ENCODE results near the gene DCC. TPM values are rescaled to one million over a fixed set of nuclear protein-coding genes. Genes with fewer than 3 reads are reported as not detected.

The DCC gene
- total and polyA plus RNA-seq, 2 experiments from 2014 or later: 0.53 to 0.73 TPM

- TF ChIP-seq EZH2 (IDR thresholded peaks at IDR 0.05; ENCODE audit: low read depth, unreplicated experiment): no peak
- TF ChIP-seq, protein P1, sequence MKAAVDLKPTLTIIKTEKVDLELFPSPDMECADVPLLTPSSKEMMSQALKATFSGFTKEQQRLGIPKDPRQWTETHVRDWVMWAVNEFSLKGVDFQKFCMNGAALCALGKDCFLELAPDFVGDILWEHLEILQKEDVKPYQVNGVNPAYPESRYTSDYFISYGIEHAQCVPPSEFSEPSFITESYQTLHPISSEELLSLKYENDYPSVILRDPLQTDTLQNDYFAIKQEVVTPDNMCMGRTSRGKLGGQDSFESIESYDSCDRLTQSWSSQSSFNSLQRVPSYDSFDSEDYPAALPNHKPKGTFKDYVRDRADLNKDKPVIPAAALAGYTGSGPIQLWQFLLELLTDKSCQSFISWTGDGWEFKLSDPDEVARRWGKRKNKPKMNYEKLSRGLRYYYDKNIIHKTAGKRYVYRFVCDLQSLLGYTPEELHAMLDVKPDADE (IDR thresholded peaks at IDR 0.05): no peak
- no peak for TF ChIP-seq STAT1 (IDR thresholded peaks at IDR 0.05; ENCODE audit: unreplicated experiment)
- TF ChIP-seq, protein P2, sequence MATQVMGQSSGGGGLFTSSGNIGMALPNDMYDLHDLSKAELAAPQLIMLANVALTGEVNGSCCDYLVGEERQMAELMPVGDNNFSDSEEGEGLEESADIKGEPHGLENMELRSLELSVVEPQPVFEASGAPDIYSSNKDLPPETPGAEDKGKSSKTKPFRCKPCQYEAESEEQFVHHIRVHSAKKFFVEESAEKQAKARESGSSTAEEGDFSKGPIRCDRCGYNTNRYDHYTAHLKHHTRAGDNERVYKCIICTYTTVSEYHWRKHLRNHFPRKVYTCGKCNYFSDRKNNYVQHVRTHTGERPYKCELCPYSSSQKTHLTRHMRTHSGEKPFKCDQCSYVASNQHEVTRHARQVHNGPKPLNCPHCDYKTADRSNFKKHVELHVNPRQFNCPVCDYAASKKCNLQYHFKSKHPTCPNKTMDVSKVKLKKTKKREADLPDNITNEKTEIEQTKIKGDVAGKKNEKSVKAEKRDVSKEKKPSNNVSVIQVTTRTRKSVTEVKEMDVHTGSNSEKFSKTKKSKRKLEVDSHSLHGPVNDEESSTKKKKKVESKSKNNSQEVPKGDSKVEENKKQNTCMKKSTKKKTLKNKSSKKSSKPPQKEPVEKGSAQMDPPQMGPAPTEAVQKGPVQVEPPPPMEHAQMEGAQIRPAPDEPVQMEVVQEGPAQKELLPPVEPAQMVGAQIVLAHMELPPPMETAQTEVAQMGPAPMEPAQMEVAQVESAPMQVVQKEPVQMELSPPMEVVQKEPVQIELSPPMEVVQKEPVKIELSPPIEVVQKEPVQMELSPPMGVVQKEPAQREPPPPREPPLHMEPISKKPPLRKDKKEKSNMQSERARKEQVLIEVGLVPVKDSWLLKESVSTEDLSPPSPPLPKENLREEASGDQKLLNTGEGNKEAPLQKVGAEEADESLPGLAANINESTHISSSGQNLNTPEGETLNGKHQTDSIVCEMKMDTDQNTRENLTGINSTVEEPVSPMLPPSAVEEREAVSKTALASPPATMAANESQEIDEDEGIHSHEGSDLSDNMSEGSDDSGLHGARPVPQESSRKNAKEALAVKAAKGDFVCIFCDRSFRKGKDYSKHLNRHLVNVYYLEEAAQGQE (IDR thresholded peaks at IDR 0.05; ENCODE audit: unreplicated experiment): no peak
- TF ChIP-seq POLR2AphosphoS5 (IDR thresholded peaks at IDR 0.05; ENCODE audit: low read depth): no peak
- TF ChIP-seq CREB1 (CRISPR knock-in tag; IDR thresholded peaks at IDR 0.05; ENCODE audit: low read depth): no peak
- TF ChIP-seq, protein P3, sequence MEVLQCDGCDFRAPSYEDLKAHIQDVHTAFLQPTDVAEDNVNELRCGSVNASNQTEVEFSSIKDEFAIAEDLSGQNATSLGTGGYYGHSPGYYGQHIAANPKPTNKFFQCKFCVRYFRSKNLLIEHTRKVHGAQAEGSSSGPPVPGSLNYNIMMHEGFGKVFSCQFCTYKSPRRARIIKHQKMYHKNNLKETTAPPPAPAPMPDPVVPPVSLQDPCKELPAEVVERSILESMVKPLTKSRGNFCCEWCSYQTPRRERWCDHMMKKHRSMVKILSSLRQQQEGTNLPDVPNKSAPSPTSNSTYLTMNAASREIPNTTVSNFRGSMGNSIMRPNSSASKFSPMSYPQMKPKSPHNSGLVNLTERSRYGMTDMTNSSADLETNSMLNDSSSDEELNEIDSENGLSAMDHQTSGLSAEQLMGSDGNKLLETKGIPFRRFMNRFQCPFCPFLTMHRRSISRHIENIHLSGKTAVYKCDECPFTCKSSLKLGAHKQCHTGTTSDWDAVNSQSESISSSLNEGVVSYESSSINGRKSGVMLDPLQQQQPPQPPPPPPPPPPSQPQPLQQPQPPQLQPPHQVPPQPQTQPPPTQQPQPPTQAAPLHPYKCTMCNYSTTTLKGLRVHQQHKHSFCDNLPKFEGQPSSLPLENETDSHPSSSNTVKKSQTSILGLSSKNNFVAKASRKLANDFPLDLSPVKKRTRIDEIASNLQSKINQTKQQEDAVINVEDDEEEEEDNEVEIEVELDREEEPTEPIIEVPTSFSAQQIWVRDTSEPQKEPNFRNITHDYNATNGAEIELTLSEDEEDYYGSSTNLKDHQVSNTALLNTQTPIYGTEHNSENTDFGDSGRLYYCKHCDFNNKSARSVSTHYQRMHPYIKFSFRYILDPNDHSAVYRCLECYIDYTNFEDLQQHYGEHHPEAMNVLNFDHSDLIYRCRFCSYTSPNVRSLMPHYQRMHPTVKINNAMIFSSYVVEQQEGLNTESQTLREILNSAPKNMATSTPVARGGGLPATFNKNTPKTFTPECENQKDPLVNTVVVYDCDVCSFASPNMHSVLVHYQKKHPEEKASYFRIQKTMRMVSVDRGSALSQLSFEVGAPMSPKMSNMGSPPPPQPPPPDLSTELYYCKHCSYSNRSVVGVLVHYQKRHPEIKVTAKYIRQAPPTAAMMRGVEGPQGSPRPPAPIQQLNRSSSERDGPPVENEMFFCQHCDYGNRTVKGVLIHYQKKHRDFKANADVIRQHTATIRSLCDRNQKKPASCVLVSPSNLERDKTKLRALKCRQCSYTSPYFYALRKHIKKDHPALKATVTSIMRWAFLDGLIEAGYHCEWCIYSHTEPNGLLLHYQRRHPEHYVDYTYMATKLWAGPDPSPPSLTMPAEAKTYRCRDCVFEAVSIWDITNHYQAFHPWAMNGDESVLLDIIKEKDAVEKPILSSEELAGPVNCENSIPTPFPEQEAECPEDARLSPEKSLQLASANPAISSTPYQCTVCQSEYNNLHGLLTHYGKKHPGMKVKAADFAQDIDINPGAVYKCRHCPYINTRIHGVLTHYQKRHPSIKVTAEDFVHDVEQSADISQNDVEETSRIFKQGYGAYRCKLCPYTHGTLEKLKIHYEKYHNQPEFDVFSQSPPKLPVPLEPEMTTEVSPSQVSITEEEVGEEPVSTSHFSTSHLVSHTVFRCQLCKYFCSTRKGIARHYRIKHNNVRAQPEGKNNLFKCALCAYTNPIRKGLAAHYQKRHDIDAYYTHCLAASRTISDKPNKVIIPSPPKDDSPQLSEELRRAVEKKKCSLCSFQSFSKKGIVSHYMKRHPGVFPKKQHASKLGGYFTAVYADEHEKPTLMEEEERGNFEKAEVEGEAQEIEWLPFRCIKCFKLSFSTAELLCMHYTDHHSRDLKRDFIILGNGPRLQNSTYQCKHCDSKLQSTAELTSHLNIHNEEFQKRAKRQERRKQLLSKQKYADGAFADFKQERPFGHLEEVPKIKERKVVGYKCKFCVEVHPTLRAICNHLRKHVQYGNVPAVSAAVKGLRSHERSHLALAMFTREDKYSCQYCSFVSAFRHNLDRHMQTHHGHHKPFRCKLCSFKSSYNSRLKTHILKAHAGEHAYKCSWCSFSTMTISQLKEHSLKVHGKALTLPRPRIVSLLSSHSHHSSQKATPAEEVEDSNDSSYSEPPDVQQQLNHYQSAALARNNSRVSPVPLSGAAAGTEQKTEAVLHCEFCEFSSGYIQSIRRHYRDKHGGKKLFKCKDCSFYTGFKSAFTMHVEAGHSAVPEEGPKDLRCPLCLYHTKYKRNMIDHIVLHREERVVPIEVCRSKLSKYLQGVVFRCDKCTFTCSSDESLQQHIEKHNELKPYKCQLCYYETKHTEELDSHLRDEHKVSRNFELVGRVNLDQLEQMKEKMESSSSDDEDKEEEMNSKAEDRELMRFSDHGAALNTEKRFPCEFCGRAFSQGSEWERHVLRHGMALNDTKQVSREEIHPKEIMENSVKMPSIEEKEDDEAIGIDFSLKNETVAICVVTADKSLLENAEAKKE (CRISPR knock-in tag; IDR thresholded peaks at IDR 0.05): no peak
- TF ChIP-seq NANOG (IDR thresholded peaks at IDR 0.05; ENCODE audit: borderline replicate concordance): no peak
- TF ChIP-seq ZNF331 (CRISPR knock-in tag; IDR thresholded peaks at IDR 0.05; ENCODE audit: low read depth): no peak
- TF ChIP-seq JUNB (IDR thresholded peaks at IDR 0.05; ENCODE audit: unreplicated experiment): no peak
- no peak for TF ChIP-seq ZNF114 (CRISPR knock-in tag; IDR thresholded peaks at IDR 0.05)
- no peak for TF ChIP-seq CTCF (conservative IDR thresholded peaks at IDR 0.05; ENCODE audit: low read depth in 2 of 2)
- no peak for TF ChIP-seq EZH2phosphoT487 (IDR thresholded peaks at IDR 0.05; ENCODE audit: unreplicated experiment)
- no peaks in the 10 kb centered on the region for H3K9me2 ChIP-seq (ENCODE audit: insufficient read depth)
- ATAC-seq (no peak), DNase-seq (ENCODE audit: low spot score) (no peak)
- Mint-ChIP-seq H3K27ac (no peak overlapping the region), H3K4me3 (no peak overlapping the region), H3K36me3 (ENCODE audit: low read depth) (no peaks in the 10 kb centered on the region; the same call in 2 of the 3 replicates), H3K9me3 (no peaks in the 10 kb centered on the region), H3K27me3 (ENCODE audit: insufficient read depth, low read depth, poor library complexity) (no peaks in the 10 kb centered on the region), H3K4me1 (no peaks in the 10 kb centered on the region)
- no peak overlapping the region for H3K27ac ChIP-seq (ENCODE audit: low read depth)
- no peaks in the 10 kb centered on the region for H3K4me1 ChIP-seq (ENCODE audit: insufficient read depth)
- no peak overlapping the region for H3K4me2 ChIP-seq
- no peaks in the 10 kb centered on the region for H4K20me1 ChIP-seq (replicated peaks; ENCODE audit: insufficient read depth)
- H3K27me3 ChIP-seq (ENCODE audit: insufficient read depth): no peaks in the 10 kb centered on the region
- no peak overlapping the region for H2AFZ ChIP-seq
- no peaks in the 10 kb centered on the region for H3F3A ChIP-seq (replicated peaks; ENCODE audit: low read depth)
- no peaks in the 10 kb centered on the region for H3K79me2 ChIP-seq (replicated peaks; ENCODE audit: insufficient read depth)
- H3K36me3 ChIP-seq (ENCODE audit: insufficient read depth): no peaks in the 10 kb centered on the region
- H3K4me3 ChIP-seq: no peak overlapping the region
Observed at GRCh38 chr18:52403291-52404021, 63.5 kb downstream of the DCC start.

All from GM23338 (cell line).